Endothelial cell of hepatic sinusoid (primary cell): ENCODE results near the gene CLASP2.

ENCODE experiments used
- in situ Hi-C: cut with HindIII; loops from 2 replicates; pipeline ENCODE4 v1.10.0; 2017; ENCODE audit warnings: low sequenced_read_pairs

Gene CLASP2

GRCh38 chr3:33639889-33640288, 78.2 kb downstream of the CLASP2 start:
- in situ Hi-C loops: loop anchor here (5.0 kb wide), 1 partner anchor 53 kb away; no protein-coding TSS in a partner anchor

DNA sequence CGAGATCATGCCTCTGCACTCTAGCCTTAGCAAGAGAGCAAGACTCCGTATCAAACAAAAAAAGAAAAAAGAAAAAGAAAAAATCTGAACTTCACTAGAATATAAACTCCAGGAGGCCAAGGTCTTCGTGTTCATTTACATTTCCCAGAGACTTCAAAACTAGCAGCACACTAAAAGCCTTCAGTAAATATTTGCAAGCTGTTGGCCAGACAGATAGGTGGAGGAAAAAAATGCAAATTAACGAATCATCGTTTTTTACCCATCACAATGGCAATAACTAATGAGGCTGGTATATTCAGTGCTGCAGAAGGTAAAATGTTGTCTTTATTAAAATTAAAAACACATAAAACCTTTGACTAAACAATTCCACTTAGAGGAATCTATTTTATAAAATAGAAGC, 80.6 kb downstream of the CLASP2 start:
- in situ Hi-C loops: no loop called here

DNA sequence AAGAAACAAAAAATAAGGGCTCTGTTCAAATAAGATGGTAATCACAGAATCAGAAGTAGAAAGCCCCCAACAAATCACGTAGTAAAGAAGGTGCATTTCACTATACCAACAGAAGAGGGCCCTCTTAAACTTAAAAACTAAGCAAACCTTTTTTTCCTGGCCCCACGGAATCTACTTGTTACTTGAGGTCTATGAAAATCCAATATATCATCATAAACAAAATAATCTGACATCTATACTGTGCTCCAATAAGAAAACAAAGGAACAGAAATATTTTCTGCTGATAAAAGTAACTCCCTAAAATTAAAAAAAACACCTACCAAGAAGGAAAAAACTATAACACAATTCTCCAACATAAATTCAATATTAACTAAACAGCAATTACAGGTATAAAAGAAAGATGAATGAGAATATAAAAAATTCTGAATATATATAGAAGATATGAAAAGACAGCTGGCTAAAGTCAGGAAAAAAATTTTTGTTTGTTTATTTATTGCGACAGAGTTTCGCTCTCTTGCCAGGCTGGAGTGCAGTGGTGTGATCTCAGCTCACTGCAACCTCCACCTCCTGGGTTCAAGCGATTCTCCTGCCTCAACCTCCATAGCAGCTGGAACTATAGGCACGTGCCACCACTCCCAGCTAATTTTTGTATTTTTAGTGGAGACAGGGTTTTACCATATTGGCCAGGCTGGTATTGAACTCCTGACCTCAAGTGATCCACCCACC, 81.8 kb downstream of the CLASP2 start:
- in situ Hi-C loops: no loop called here

- in situ Hi-C loops: no loop called here
Observed at GRCh38 chr3:33634262-33634661, 83.8 kb downstream of the CLASP2 start.

DNA sequence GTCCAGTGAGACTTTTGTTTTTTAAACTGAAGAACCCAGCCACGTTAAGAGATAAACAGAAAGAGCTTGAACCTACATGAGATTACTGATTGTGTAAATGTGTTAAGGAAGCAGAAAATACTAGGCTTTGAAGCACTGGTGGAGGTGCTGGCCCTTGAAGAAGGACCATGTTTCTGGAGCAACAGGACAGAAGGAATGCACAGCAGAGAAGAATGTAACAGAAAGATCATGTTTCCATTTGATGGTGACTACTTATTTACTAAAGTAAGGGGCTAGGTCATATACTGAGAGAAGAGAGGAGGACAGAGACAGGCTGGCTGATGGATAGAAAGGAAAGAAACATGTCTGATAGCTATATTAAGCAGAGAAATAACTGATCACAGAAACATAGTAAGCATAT, 88.8 kb downstream of the CLASP2 start:
- in situ Hi-C loops: loop anchor here (5.0 kb wide), 1 partner anchor 158 kb away; no protein-coding TSS in a partner anchor

- in situ Hi-C loops: loop anchor here (5.0 kb wide), 1 partner anchor 163 kb away; no protein-coding TSS in a partner anchor
Observed at GRCh38 chr3:33624756-33625155, 93.3 kb downstream of the CLASP2 start.

- in situ Hi-C loops: no loop called here
Observed at GRCh38 chr3:33613041-33613440, 105.0 kb downstream of the CLASP2 start.

- in situ Hi-C loops: no loop called here
Observed at GRCh38 chr3:33612607-33613006, 105.4 kb downstream of the CLASP2 start.

GRCh38 chr3:33602829-33603228, 115.2 kb downstream of the CLASP2 start:
- in situ Hi-C loops: no loop called here

DNA sequence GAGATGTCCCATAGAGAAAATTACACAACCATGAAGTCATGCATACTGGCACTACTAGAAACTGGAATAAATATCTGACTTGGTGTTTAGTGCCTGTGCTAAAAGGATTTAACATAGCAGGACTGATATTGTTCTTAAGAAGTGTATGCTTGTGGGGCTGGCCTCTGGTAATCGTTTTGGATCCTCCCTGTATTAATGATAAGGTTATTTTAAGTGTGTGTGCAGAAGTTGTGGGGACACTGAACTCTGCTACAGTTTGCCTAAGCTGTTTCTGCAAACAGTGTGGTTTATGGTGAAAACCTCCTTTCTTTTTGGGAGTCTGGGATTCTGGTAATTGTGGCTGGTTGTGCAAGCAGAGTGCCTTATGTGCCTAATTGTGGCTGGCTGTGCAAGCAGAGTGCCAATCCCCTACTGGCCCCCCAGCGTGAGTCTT, 120.8 kb downstream of the CLASP2 start:
- in situ Hi-C loops: no loop called here

DNA sequence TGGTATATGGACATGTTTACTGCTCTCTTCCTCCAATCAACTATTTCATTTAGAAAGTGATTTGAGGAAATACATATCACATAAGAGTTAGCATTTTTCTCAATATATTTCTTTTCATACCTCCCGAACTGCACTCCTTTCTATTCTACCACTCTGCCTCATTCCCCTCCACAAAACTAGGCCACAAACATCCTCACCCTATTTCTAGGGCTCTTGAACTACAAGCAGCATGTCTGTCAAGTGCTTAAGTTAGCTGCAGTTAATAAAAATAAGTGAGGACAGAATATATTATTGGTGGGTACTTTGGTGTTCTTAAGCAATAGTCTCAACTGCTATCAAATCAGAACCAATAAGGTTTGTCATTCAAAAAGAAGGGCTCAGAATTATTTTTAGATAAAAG, 125.1 kb downstream of the CLASP2 start:
- in situ Hi-C loops: no loop called here

GRCh38 chr3:33590541-33590940, 127.5 kb downstream of the CLASP2 start:
- in situ Hi-C loops: no loop called here

GRCh38 chr3:33586402-33586801, 131.7 kb downstream of the CLASP2 start:
- in situ Hi-C loops: loop anchor here (5.0 kb wide), 1 partner anchor 56 kb away; no protein-coding TSS in a partner anchor

DNA sequence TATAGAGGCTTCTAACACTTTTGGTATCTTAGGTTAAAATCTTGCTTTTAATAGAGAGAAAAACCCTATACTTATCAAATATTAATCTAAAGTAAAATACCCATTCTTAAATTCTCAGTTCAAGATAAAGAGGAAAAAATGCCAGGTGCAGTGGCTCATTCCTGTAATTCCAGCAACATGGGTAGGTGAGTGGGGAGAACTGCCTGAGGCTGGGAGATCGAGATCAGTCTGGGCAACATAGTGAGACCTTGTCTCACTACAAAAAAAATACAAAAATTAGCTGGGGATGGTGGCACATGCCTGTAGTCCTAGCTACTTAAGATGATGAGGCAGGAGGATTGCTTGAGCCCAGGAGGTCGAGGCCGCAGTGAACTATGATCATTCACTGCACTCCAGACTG, 135.8 kb downstream of the CLASP2 start:
- in situ Hi-C loops: no loop called here

- in situ Hi-C loops: no loop called here
Observed at GRCh38 chr3:33581666-33582065, 136.4 kb downstream of the CLASP2 start.

DNA sequence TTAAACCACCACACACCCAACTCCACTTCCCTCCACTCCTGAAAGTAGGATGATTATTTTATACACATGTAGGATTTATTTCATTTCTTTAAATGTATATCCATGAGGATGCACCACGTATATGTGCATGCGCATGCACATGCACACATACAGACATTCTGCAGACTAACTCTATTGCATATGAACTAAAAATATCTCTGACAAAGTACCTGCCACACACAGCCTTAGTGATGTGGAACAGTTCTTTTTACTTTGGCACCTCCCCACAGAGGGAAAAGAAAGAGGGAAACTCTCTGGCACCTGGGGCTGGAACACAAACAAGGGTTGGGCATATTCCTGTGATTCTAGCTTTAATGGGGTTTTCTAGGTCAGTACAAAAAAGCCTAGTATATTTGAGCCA, 138.2 kb downstream of the CLASP2 start:
- in situ Hi-C loops: no loop called here

GRCh38 chr3:33579178-33579510, 138.9 kb downstream of the CLASP2 start:
- in situ Hi-C loops: no loop called here

DNA sequence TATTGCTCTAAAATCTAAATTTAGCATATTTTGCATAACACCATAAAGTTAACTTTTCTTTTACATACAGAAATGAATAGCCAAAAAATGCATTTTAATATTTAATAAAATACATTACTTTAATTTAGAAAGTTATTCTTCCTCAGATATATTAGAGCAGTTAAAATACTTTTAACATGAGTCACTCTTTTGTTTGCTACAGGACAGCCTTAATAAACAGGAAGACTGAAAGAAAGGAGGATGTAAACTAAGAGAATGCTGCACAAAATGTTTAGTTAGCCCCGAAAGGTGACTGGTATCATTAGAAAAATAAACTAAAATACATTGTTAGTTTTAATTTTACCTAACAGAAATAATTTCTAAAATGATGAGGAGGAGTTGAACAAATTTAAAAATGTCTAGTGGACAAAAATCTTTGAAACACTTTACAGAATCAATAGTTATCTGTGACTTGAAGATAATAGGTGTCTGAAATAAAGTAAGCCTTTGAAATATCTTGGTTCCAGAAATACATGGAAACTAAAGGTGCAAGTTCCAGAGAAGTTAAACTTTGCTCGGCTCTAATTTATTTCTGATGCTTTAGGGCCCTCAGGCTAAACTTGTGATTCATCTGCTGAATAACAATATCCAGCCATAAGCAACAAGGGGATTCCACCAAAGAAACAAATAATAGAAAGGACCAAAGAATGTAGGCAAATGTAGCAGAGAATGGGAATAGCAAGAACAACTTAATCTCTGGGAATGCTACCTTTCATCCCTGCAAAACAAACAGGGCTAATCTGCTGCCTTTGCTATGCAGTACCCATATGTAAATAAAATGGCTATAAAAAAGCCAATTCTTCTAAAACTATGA, 139.5 kb downstream of the CLASP2 start:
- in situ Hi-C loops: no loop called here

GRCh38 chr3:33577588-33577987, 140.5 kb downstream of the CLASP2 start:
- in situ Hi-C loops: no loop called here

- in situ Hi-C loops: no loop called here
Observed at GRCh38 chr3:33577173-33577572, 140.9 kb downstream of the CLASP2 start.

DNA sequence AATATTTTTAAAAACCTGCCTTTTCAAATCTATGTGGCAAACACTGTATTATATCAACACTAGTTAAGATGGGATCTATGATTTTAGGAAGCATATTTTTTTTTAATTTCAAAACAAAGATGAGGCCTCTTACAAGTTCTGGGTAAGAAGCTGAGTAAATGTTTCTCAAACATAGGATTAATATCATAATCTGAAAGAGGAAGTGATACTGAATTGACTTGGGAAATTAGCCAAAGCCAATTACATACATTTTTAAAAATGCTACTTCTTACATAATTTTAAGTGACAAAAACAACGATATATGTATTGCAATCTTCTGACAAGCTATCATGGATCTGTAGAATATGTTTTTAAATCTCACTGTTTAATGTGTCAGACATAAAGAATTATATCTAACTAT, 142.7 kb downstream of the CLASP2 start:
- in situ Hi-C loops: no loop called here

- in situ Hi-C loops: no loop called here
Observed at GRCh38 chr3:33557829-33558228, 160.2 kb downstream of the CLASP2 start.
